HuH-7 (cell line): Measurements from ENCODE around the gene NAA30.
"Not testable (repeated sequence)": the region's sequence is repeated elsewhere in the genome, so short reads cannot be mapped to it uniquely, and the experiment has no call there.

Experiments used
- DNase-seq: peaks from one replicate; pipeline ENCODE4 v3.0.0; 2011; ENCODE audit warnings: low spot score

NAA30 gene

DNA sequence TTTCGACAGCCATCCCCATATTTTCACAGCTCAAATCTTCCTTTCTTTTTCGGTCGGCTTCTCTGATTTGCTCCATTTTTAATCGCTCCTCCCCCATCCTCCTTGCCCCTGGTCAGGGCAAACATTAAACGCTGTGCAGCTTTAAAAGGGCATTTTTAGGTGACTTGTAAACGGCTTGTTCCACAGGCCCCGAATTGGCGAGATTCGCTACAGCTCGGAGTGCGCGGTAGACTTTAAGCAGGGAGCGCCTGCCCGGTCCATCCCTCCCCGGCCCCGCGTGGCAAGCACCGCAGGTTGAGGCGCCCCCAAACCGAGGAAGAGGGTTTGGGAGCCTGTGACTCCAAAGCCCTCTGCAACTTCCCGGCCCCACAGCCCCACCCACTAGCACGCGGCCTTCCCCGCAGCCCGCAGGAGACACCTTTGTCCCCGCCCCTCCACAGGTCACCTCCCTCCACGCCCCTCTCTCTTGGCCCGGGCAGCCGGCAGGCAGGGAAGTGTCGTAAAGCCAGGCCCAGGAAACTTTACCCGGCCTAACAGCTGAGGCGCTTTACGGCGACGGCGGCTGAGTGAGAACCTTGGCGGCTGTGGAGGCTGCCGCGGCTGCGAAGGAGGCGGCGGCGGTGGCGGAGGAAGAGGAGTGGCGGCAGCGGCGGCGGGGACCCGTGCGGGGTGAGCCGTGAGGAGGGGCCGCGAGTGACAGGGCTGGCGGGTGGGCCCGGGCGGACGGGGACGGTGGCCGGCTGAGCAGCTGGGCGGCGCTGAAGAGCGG lies at the start of gene NAA30:
Gene NAA30, plus strand, starts transcription at position 550 of the 769 bp plus-strand sequence. CDS start 372 bp downstream, outside the sequence.
- peak; percentile 91 for DNase-seq

DNA sequence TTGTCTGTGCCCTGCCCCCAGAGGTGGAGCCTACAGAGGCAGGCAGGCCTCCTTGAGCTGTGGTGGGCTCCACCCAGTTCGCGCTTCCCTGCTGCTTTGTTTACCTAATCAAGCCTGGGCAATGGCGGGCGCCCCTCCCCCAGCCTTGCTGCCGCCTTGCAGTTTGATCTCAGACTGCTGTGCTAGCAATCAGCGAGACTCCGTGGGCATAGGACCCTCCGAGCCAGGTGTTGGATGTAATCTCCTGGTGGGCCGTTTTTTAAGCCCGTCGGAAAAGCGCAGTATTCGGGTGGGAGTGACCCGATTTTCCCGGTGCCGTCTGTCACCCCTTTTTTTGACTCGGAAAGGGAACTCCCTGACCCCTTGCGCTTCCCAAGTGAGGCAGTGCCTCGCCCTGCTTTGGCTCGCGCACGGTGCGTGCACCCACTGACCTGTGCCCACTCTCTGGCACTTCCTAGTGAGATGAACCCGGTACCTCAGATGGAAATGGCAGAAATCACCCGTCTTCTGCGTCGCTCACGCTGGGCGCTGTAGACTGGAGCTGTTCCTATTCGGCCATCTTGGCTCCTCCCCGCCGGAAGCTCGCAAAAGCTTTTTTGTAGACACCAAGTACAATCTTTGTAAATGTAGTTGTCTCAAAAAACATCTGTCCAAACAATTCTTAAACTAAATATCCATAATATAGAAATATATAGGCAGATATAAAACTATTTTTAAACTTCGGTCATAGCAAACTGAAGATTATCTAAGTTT lies 46.7 kb upstream of the NAA30 start:
- DNase-seq = not testable (repeated sequence)

DNA sequence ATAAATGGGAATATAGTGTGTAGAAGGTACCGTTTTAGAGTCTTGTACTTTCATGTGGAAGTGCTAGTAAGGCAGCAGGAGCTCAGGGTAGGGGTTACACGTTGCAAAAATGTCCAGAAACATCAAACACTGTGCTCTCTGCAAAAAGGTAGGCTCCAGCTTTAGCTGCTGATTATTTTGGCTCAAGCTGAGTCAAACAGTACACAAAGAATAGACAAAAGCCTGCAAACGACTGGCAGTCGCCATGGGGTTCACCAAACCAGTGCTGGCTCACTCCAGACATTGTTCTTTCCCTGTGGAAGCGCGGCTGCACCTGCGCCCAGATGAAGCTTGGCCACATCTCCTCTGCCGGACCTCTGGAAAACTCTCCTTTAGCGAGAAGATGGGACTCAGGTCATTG lies 45.3 kb upstream of the NAA30 start:
- DNase-seq = no peak

GRCh38 chr14:57346741-57347140 lies 43.6 kb upstream of the NAA30 start:
- DNase-seq = no peak

GRCh38 chr14:57352396-57353170 lies 37.8 kb upstream of the NAA30 start:
- DNase-seq = no peak

- DNase-seq = no peak
These were observed 35.1 kb upstream of the NAA30 start for GRCh38 chr14:57355081-57355800.

DNA sequence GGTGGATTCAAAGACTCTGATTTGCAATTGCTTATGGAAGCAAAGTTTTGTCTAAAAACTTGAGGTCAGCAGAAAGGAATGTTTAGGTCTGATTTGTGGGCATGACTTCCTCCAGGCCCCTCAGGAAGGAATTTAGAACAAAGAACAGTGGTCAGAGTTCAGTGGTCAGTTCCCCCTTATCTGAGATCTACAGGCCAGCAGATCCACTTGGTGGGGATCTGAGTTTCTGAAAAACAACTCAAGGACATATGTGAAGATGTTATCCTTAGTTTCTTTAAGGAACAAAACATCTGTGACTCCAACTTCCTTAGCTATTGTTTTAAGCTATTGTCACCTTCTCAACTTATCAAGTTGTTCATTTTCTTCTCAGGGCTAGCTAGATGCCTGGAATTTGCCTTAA lies 28.0 kb upstream of the NAA30 start:
- DNase-seq = no peak

GRCh38 chr14:57364659-57365450 lies 25.5 kb upstream of the NAA30 start:
- DNase-seq = no peak

DNA sequence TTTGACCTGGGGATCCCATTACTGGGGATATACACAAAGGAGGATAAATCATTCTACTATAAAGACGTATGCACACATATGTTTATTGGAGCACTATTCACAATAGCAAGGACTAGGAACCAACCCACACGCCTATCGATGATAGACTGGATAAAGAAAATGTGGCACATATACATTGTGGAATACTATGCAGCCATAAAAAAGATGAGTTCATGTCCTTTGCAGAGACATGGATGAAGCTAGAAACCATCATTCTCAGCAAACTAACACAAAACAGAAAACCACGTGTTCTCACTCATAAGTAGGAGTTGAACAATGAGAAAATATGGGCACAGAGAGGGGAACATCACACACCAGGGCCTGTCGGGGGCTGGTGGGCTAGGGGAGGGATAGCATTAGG lies 20.2 kb upstream of the NAA30 start:
- not testable (repeated sequence) for DNase-seq

GRCh38 chr14:57371013-57371412 lies 19.4 kb upstream of the NAA30 start:
- DNase-seq = no peak

DNA sequence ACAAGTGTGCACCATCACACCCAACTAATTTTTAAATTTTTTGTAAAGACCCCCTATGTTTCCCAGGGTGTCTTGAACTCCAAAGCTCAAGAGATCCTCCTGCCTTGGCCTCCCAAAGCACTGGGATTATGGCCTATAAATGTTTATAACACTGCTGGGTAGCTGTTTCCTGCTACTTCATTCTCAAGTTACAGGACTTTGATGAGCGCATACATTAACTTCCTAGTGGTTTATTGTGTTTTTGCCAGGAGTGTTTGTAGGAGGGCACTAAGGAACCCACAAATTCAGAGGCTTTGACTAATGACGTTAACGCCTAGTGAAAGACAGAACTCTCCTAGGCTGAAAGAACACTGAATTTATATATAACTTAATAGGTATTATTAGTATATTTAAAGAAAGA lies 15.2 kb upstream of the NAA30 start:
- no peak for DNase-seq

GRCh38 chr14:57378661-57379060 lies 11.7 kb upstream of the NAA30 start:
- no peak for DNase-seq

DNA sequence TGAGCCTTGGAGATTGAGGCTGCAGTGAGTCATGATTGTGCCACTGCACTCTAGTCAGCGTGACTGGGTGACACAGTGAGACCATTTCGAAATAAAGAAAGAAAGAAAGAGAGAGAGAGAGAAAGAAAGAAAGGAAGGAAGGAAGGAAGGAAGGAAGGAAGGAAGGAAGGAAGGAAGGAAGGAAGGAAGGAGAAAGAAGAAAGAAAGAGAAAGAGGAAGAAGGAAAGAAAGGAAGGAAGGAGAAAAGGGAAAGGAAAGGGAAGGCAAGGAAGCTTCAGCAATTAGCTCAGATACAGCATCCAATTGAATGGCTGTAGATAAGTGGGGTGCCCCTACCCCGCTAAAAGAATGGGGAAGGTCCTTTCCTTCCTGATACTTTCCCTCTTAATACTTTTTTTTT lies 9.5 kb upstream of the NAA30 start:
- no peak for DNase-seq

- no peak for DNase-seq
These were observed 8.1 kb upstream of the NAA30 start for GRCh38 chr14:57382283-57382682.

GRCh38 chr14:57383125-57383745 lies 7.2 kb upstream of the NAA30 start:
- DNase-seq = no peak

DNA sequence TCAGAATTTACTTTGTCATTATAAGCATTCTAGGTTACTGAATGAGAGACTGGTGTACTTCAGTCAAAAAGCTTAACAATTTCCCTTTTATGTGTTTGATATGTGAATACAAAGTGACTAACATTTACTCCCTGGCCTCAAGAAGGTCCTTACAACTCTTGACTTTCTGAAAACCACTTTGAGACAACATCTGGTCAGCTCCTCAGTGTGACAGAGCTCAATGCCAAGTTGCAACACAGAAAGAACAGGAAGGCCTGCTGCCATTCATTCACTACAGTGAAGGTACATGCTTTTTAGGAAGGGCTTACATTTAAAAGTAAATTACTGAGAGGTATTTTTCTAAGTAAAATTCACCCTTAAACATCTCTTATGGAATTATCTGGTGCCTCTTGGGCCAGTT lies 2.3 kb upstream of the NAA30 start:
- no peak for DNase-seq

- peak; percentile 11 for DNase-seq
These were observed 745 bp upstream of the NAA30 start for GRCh38 chr14:57389646-57390036.

DNA sequence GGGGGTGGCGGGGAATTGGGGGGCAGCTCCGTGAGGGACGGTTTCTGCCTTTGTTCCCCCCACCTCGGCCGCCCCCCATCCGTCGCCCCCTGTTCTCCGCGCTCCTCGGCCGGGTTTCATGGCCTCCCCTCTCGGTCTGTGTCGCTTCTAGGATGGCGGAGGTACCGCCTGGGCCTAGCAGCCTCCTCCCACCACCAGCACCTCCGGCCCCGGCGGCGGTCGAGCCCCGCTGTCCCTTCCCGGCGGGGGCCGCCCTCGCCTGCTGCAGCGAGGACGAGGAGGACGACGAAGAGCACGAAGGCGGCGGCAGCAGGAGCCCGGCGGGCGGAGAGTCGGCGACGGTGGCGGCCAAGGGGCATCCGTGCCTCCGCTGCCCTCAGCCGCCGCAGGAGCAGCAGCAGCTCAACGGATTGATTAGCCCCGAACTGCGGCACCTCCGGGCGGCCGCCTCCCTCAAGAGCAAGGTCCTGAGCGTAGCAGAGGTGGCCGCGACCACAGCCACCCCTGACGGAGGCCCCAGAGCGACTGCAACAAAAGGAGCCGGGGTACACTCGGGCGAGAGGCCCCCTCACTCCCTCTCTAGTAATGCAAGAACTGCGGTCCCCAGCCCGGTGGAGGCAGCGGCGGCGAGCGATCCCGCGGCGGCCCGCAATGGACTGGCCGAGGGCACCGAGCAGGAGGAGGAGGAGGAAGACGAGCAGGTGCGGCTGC lies 575 bp downstream of the NAA30 start:
- peak; percentile 52 for DNase-seq

DNA sequence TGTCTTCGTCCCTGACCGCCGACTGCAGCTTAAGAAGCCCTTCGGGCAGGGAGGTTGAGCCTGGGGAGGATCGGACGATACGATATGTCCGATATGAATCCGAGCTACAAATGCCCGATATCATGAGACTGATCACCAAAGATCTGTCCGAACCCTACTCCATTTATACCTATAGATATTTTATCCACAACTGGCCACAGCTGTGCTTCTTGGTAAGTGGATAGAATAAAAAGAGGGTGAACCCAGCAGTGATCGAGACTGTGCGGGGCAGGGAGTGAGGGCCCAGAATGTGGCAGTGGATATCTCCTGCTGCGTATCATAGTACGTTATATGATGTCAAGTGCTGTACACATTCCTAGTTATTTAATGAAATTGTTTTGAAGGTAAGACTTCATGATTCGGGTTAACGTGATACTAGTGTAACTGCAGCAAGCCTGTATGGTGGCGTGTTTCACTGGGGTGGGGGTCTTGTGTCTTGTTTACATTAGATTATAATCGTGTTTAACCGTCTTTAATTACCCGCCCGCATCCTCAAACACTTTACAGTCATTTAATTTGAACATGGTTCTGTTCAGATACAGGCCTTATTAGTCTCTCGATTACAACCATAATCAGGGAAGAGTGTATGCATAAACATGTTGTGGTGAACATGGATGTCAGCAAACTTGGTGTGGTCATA lies 1.3 kb downstream of the NAA30 start:
- no peak for DNase-seq

GRCh38 chr14:57392830-57393229 lies 2.4 kb downstream of the NAA30 start:
- DNase-seq = no peak
